ENCODE measurements around the gene NFIX. TPM values are rescaled to one million over a fixed set of nuclear protein-coding genes. Genes with fewer than 3 reads are reported as not detected.

The NFIX gene
- total and polyA plus RNA-seq, 2 donors (not counting 1 experiment from before 2014, with no cell fraction given) = 0.69 to 5.6 TPM

DNA sequence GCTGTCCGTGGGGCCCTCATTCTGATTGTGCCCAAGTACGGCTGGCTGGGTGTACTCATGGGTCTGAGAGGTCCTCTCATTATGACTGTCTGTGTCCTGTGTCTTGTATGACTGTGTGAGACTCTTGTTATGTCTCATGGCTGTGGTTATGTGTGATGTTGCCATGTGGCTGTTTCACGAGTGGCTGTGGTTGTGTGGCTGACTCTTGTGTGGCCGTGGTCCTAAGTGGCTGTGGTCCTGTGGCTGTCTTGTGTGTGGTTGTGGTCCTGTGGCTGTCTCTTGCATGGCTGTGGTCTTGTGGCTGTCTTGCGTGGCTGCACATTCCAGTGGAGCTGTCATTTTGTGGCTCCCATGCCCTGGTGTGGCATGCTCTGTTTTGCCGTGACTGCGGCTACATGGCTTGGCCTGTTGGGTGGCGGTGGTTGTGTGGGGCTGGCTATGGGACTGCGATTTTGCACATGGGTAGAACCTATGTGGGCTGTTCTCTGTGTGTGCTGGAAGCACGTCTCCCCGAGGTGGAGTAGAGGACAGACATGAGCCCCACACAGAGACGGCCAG lies 104.8 kb downstream of the NFIX start:
- H3K27me3 Mint-ChIP-seq = no peaks in the 10 kb centered on the region

More for the DNA sequence above, 104.8 kb downstream of the NFIX start:
- Histone ChIP-seq H3K27me3 (replicated peaks in 1 of 4; ENCODE audit: control extremely low read depth in 1 of 4, control insufficient read depth in 3 of 4, insufficient read depth in 4 of 4, low read length in 3 of 4) (no peaks in the 10 kb centered on the region), H3K9ac (ENCODE audit: low read length) (peak overlapping the region; percentile 84), H3K4me3 (ENCODE audit: control extremely low read depth in 1 of 5, extremely low read depth in 1 of 5, insufficient read depth in 1 of 5, low read depth in 2 of 5, low read length in 4 of 5) (peak overlapping the region; percentile 47 to 98 (median 96)), H4K20me1 (ENCODE audit: control insufficient read depth, insufficient read depth, low read length, poor library complexity, severe bottlenecking) (peaks cover 34% of the 10 kb centered on the region), H3K4me1 (ENCODE audit: control insufficient read depth in 2 of 2, insufficient read depth in 2 of 2, low read length in 2 of 2) (peaks cover 32 to 71% of the 10 kb centered on the region in 2 donors), H3K79me2 (ENCODE audit: control insufficient read depth, insufficient read depth, low read length) (peaks cover 59% of the 10 kb centered on the region), H3K36me3 (replicated peaks in 1 of 2; ENCODE audit: control extremely low read depth in 1 of 2, control insufficient read depth in 1 of 2, extremely low read depth in 1 of 2, insufficient read depth in 2 of 2, low read length in 1 of 2) (peaks cover 3 to 29% of the 10 kb centered on the region in 2 experiments), H3K9me3 (ENCODE audit: control extremely low read depth in 1 of 3, control insufficient read depth in 2 of 3, insufficient read depth in 1 of 3, low read length in 2 of 3) (peaks cover 0 to 4% (median 0%) of the 10 kb centered on the region in 3 donors), H3K27ac (ENCODE audit: low read length in 2 of 2) (peak overlapping the region; percentile 79 to 83), H3K4me2 (replicated peaks; ENCODE audit: low read depth, low read length, poor library complexity, severe bottlenecking) (peak overlapping the region; percentile 99), H2AFZ (ENCODE audit: insufficient read depth, low read depth, low read length, poor library complexity, severe bottlenecking) (no peak overlapping the region)
- 14% methylated on average over 10 of the region's 12 CpGs for WGBS (ENCODE audit: insufficient coverage)
- TF ChIP-seq, protein P1, sequence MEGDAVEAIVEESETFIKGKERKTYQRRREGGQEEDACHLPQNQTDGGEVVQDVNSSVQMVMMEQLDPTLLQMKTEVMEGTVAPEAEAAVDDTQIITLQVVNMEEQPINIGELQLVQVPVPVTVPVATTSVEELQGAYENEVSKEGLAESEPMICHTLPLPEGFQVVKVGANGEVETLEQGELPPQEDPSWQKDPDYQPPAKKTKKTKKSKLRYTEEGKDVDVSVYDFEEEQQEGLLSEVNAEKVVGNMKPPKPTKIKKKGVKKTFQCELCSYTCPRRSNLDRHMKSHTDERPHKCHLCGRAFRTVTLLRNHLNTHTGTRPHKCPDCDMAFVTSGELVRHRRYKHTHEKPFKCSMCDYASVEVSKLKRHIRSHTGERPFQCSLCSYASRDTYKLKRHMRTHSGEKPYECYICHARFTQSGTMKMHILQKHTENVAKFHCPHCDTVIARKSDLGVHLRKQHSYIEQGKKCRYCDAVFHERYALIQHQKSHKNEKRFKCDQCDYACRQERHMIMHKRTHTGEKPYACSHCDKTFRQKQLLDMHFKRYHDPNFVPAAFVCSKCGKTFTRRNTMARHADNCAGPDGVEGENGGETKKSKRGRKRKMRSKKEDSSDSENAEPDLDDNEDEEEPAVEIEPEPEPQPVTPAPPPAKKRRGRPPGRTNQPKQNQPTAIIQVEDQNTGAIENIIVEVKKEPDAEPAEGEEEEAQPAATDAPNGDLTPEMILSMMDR (IDR thresholded peaks at IDR 0.05) = no peak
- no peak for TF ChIP-seq EZH2 (IDR thresholded peaks at IDR 0.05; ENCODE audit: borderline replicate concordance, insufficient read depth, low read depth, low read length, poor library complexity, severe bottlenecking)
- H3K4me1 Mint-ChIP-seq = peaks cover 68% of the 10 kb centered on the region
- no peaks in the 10 kb centered on the region for H3K9me3 Mint-ChIP-seq (ENCODE audit: insufficient read depth)
- CTCF ChIA-PET = interaction anchor here (0.9 to 2.8 kb wide), 10 partner anchors 18 to 178 kb away, joined by 3 to 14 read pairs (median 5); partner anchors contain the start of gene NACC1
- DNase-seq (peak; percentile 76), ATAC-seq (ENCODE audit: low read depth) (no peak)
- H3K27ac Mint-ChIP-seq = peak overlapping the region; percentile 97
- POLR2A ChIA-PET = interaction anchor here (0.7 to 3.5 kb wide), 7 partner anchors 17 to 737 kb away, joined by 3 to 21 read pairs (median 7); partner anchors contain the start of genes IER2, NACC1, STX10 and TRMT1
- intact Hi-C loops (cut with micrococcal nuclease) = loop anchor here (5.0 kb wide), 5 partner anchors 162 to 1282 kb away; partner anchors contain the start of genes ADGRE5 and RFX1
- H3K4me3 Mint-ChIP-seq = peak overlapping the region; percentile 85
